Body of pancreas (tissue), 4 donors: Measurements from ENCODE around the gene CISD2. TPM values are rescaled to one million over a fixed set of nuclear protein-coding genes. Genes with fewer than 3 reads are reported as not detected.
"Not testable (repeated sequence)": the region's sequence is repeated elsewhere in the genome, so short reads cannot be mapped to it uniquely, and the experiment has no call there.

Experiments used
- ATAC-seq: fragments of 150-250 bp; one replicate; pipeline ENCODE4 v1.9.1; 2016
- DNase-seq, 4 donors: peaks; one replicate each; pipeline ENCODE4 v3.0.0-alpha.2; 2019
- H3K27ac ChIP-seq, 4 donors: fragments of 200-600 bp; sonication (generic); 1 replicate in 3 of 4; 2 replicates in 1 of 4; pipeline versions ENCODE4 v1.5.1 to v1.6.1; 2016 to 2019; ENCODE audit warnings: mild to moderate bottlenecking in 1 of 4, mixed read lengths in 1 of 4, moderate library complexity in 1 of 4
- H3K27me3 ChIP-seq, 2 donors: fragments of 200-600 bp; sonication (generic); one replicate each; pipeline ENCODE4 v1.6.0; 2016; ENCODE audit warnings: mild to moderate bottlenecking in 1 of 2
- H3K36me3 ChIP-seq, 2 donors: fragments of 200-600 bp; sonication (generic); replicated peaks in 1 of 2; 2 replicates each; pipeline ENCODE4 v1.5.1; 2016; ENCODE audit warnings: low read depth in 2 of 2; ENCODE audit not compliant: insufficient read depth in 1 of 2
- H3K4me1 ChIP-seq: fragments of 200-600 bp; sonication (generic); one replicate; pipeline ENCODE4 v1.6.0; 2016
- H3K4me3 ChIP-seq, 2 donors: fragments of 200-600 bp; sonication (generic); 1 replicate in 1 of 2; 2 replicates in 1 of 2; pipeline ENCODE4 v1.5.1; 2016 to 2019
- H3K9me3 ChIP-seq, 3 donors: fragments of 200-600 bp; sonication (generic); 1 replicate in 2 of 3; 2 replicates in 1 of 3; pipeline ENCODE4 v1.5.1; 2016
- POLR2A ChIP-seq, 3 donors: fragments of 450-650 bp; IDR thresholded peaks; one replicate each; pipeline ENCODE4 v1.6.1; 2016; ENCODE audit warnings: antibody characterized with exemption in 3 of 3, mild to moderate bottlenecking in 2 of 3
- WGBS, 2 donors: methylation state at CpG; one replicate each; pipeline ENCODE4 v1.1.5; 2017; 5-methylcytosine and 5-hydroxymethylcytosine counted together
- intact Hi-C: fragments of 100-400 bp; cut with DNase I; formaldehyde crosslinking; loops from one replicate; pipeline ENCODE4 v1.15.1; 2023
- total RNA-seq, 2 donors: library from RNA; depleted of rRNA; stranded (reverse); fragments of >200 nt; gene quantifications; one replicate each; pipeline ENCODE4 v1.1.0, GENCODE V29; 2016
- TF ChIP-seq, protein P1 (sequence below), 7 experiments: fragments of 450-650 bp in 4 of 7; fragments of 200-600 bp in 3 of 7; sonication (generic) in 3 of 7; IDR thresholded peaks; one replicate each; pipeline ENCODE4 v1.5.1; 2016 to 2019; ENCODE audit warnings: antibody characterized with exemption in 7 of 7

The CISD2 gene
- 10 to 100 TPM in 1 of 2 donors, 1 to 10 TPM in 1; 4.0 to 23.6 TPM for total RNA-seq

DNA sequence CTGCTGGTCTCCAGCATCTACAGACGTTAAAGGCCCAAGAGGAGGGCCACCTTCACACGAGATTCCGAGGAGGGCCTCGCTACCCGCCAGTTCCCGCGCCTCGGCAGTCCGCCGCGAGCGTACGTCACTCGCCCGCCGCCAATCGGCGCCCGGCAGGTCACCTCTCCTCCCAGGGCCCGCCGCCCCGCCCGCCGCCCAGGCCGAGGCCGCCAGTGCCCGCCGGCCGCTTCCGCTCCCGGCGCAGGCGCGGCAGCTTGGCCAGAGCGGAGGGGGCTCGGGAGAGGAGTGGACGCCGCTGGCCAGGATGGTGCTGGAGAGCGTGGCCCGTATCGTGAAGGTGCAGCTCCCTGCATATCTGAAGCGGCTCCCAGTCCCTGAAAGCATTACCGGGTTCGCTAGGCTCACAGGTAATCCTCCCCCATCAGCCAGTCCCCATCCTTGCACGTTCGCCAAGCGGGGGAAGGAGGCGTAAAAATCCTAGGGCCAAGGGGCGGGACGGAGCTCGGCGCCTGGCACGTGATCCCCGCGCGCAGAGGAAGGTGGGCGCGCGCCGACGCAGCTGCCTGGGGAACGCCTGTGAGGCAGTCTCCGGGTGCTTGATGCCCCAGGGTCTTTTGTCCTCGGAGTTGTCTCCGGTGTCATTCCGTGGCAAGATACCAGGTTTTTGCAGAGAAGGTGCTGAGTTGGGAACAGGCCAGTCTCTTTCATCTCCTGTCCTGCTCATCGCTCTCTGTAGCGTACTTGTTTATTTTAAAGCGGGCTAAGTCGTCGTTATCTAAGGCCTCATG, at the start of gene CISD2:
Gene CISD2, plus strand, starts transcription at position 212 of the 788 bp plus-strand sequence. Its CDS starts 93 bp downstream, at position 305.
- Histone ChIP-seq H3K27ac (peak within 1 kb of the TSS; percentile 90 to 99 (median 94)), H3K4me3 (peak within 1 kb of the TSS; percentile 73 to 88), H3K4me1 (peaks cover 26% of the 10 kb centered on the region), H3K36me3 (no peaks in the 10 kb centered on the region), H3K9me3 (no peaks in the 10 kb centered on the region), H3K27me3 (no peaks in the 10 kb centered on the region)
- 0 to 1% methylated on average over 10 to 67 of the region's 71 CpGs for WGBS, 2 donors
- peak; percentile 78 to 85 (median 82) for TF ChIP-seq POLR2A (IDR thresholded peaks at IDR 0.05)
- TF ChIP-seq, protein P1, sequence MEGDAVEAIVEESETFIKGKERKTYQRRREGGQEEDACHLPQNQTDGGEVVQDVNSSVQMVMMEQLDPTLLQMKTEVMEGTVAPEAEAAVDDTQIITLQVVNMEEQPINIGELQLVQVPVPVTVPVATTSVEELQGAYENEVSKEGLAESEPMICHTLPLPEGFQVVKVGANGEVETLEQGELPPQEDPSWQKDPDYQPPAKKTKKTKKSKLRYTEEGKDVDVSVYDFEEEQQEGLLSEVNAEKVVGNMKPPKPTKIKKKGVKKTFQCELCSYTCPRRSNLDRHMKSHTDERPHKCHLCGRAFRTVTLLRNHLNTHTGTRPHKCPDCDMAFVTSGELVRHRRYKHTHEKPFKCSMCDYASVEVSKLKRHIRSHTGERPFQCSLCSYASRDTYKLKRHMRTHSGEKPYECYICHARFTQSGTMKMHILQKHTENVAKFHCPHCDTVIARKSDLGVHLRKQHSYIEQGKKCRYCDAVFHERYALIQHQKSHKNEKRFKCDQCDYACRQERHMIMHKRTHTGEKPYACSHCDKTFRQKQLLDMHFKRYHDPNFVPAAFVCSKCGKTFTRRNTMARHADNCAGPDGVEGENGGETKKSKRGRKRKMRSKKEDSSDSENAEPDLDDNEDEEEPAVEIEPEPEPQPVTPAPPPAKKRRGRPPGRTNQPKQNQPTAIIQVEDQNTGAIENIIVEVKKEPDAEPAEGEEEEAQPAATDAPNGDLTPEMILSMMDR (IDR thresholded peaks at IDR 0.05), result peak in 4 of 7 experiments; percentile 11 to 29 (median 24)
- ATAC-seq (peak; percentile 97), DNase-seq (peak; percentile 91 to 94 (median 92))
- intact Hi-C loops, result no loop called here

DNA sequence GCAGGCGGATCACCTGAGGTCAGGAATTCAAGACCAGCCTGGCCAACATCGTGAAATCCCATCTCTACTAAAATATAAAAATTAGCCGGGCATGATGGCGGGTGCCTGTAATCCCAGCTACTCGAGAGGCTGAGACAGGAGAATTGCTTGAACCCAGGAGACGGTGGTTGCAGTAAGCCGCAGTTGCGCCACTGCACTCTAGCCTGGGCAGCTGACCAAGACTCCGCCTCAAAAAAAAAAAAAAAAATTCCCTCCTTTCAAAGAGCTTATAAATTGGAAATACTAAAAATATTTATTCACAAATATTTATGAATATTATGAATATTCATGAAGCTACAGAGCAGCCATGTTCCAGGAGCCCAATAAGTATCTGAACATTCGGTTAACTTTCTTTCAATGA, 49.7 kb upstream of the CISD2 start:
- H3K4me3 ChIP-seq, H3K9me3 ChIP-seq, H3K36me3 ChIP-seq, DNase-seq, H3K27me3 ChIP-seq, ATAC-seq, intact Hi-C loops: not testable (repeated sequence)
- WGBS, 2 donors, result 90 to 93% methylated on average over 10 of the region's 10 CpGs
- H3K27ac ChIP-seq, result peak overlapping the region in 1 of 4 donors; percentile 6
- peaks cover 93% of the 10 kb centered on the region for H3K4me1 ChIP-seq

DNA sequence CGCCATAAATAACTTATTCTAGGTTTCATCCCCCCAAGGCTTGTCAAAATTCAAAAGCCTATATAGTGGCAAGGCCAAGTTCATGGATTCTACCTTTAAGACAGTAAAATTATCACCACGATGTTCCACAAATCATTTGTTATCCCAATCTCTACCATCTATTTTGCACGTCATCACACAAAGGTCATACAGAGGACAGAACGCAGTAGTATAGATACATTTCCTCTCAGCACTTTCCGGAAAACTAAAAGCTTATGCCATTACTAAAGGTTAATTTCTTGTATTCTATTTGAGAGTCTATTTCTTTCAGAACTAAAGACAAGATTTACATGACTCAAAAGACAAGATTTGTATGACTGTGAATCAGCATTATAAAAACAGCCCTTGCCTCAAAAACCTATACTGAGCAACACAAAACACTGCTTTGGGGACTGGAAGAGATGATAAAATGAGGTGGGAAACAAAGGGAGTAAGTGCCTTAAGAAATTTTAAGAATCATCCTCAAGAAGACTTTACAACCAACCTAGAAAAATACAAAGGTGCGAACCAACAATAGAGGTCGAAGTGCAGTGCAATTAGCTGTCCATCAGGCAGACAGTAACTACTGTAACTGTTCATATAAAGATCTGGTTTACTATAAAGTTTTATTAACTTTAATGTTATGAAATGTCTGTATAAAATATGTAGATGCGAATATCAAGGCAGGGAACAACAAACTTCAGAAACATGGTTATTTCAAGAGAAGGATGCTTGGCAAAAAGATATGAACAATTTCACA, 49.0 kb upstream of the CISD2 start:
- Histone ChIP-seq H3K4me3 (no peak overlapping the region), H3K9me3 (no peaks in the 10 kb centered on the region), H3K27ac (peak overlapping the region in 1 of 4 donors; percentile 24), H3K4me1 (peaks cover 91% of the 10 kb centered on the region), H3K36me3 (no peaks in the 10 kb centered on the region), H3K27me3 (no peaks in the 10 kb centered on the region)
- intact Hi-C loops, result no loop called here
- no peak for DNase-seq
- 56 to 60% methylated on average over 8 of the region's 8 CpGs for WGBS, 2 donors
- TF ChIP-seq POLR2A (IDR thresholded peaks at IDR 0.05), result no peak
- TF ChIP-seq, protein P1 (IDR thresholded peaks at IDR 0.05), result no peak
- ATAC-seq, result no peak

DNA sequence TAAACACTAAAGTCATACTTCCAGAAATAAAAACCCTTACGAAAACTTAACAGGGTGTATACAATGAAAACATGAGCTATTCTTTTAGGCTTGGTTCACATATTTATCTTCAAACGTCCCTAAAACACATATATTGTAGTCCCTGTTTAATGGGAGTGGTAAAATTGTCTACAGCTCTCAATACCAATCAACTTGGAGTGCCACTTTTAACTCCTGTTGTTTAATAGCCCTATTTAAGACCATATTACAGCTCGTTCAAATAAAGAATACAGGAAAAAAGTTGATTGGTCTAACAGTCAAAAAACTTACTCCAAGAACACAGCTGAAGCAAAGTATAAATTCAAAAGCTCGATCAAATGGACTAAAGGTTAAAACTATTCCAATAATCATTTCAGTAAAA, 45.3 kb upstream of the CISD2 start:
- TF ChIP-seq, protein P1 (IDR thresholded peaks at IDR 0.05), result no peak
- no peak for TF ChIP-seq POLR2A (IDR thresholded peaks at IDR 0.05)
- no peak for DNase-seq
- no peaks in the 10 kb centered on the region for H3K9me3 ChIP-seq
- no peak for ATAC-seq
- peak overlapping the region in 2 of 4 donors; percentile 4 to 100 for H3K27ac ChIP-seq
- H3K4me3 ChIP-seq, result no peak overlapping the region
- H3K27me3 ChIP-seq, result no peaks in the 10 kb centered on the region
- peaks cover 60% of the 10 kb centered on the region for H3K4me1 ChIP-seq
- 6 to 13% methylated on average over 4 of the region's 4 CpGs for WGBS, 2 donors
- intact Hi-C loops, result no loop called here
- H3K36me3 ChIP-seq, result no peaks in the 10 kb centered on the region

DNA sequence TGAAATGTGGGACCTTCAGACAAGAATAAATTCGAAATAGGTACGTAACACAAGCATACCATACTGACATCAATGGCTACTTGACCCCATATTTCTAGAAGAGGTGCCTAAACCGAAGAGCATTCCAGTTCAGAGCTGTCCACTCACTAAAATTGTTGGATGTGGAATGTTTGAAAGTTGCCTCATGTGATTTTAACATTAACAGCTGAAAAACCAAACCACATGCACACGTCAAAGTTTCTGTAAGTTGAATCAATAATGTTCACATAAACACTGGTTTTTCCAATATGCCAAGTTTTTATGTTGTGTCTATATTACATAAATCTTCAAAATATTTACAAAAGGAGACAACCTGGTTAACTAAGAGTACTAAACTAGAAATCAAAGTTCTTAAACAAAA, 44.9 kb upstream of the CISD2 start:
- TF ChIP-seq POLR2A (IDR thresholded peaks at IDR 0.05), result no peak
- TF ChIP-seq, protein P1 (IDR thresholded peaks at IDR 0.05), result no peak
- no peak overlapping the region for H3K4me3 ChIP-seq
- WGBS, 2 donors, result 11 to 12% methylated on average over 4 of the region's 4 CpGs
- H3K9me3 ChIP-seq, result no peaks in the 10 kb centered on the region
- DNase-seq (no peak), ATAC-seq (no peak)
- H3K27me3 ChIP-seq, result no peaks in the 10 kb centered on the region
- peaks cover 60% of the 10 kb centered on the region for H3K4me1 ChIP-seq
- peak overlapping the region in 2 of 4 donors; percentile 4 to 100 for H3K27ac ChIP-seq
- intact Hi-C loops, result no loop called here
- no peaks in the 10 kb centered on the region for H3K36me3 ChIP-seq
